Stimulated activated CD8-positive, alpha-beta memory T cell treated with anti-CD3 and anti-CD28 coated beads, Interleukin-7, amount 100 ng/mL, for 48 hours (primary cell): Measurements from ENCODE around the gene PPP2R2C.

Source experiments
- DNase-seq, 2 donors: peaks; one replicate each; pipeline ENCODE4 v3.0.0-alpha.2; 2020; ENCODE audit warnings: low read depth in 1 of 2; ENCODE audit errors: extremely low read depth in 1 of 2

PPP2R2C gene

GRCh38 chr4:6383929-6384328 lies 88.5 kb downstream of the PPP2R2C start:
- DNase-seq, result no peak

GRCh38 chr4:6383009-6383404 lies 89.4 kb downstream of the PPP2R2C start:
- DNase-seq, result no peak

GRCh38 chr4:6381571-6382123 lies 90.8 kb downstream of the PPP2R2C start:
- no peak for DNase-seq

- no peak for DNase-seq
These were observed 91.5 kb downstream of the PPP2R2C start for GRCh38 chr4:6380746-6381410.

GRCh38 chr4:6379767-6380745 lies 92.4 kb downstream of the PPP2R2C start:
- no peak for DNase-seq

GRCh38 chr4:6378493-6379445 lies 93.6 kb downstream of the PPP2R2C start:
- DNase-seq, result no peak

- no peak for DNase-seq
These were observed 94.6 kb downstream of the PPP2R2C start for GRCh38 chr4:6377626-6378492.

GRCh38 chr4:6375620-6376295 lies 96.7 kb downstream of the PPP2R2C start:
- DNase-seq, result no peak

GRCh38 chr4:6374575-6374974 lies 97.8 kb downstream of the PPP2R2C start:
- no peak for DNase-seq

- DNase-seq, result no peak
These were observed 98.6 kb downstream of the PPP2R2C start for GRCh38 chr4:6373541-6374410.

GRCh38 chr4:6372649-6373525 lies 99.5 kb downstream of the PPP2R2C start:
- peak in 1 of 2 donors; percentile 17 for DNase-seq

GRCh38 chr4:6371812-6372211 lies 100.6 kb downstream of the PPP2R2C start:
- DNase-seq, result no peak

GRCh38 chr4:6371271-6371670 lies 101.1 kb downstream of the PPP2R2C start:
- no peak for DNase-seq

GRCh38 chr4:6369924-6370645 lies 102.3 kb downstream of the PPP2R2C start:
- DNase-seq, result no peak

GRCh38 chr4:6369511-6369910 lies 102.9 kb downstream of the PPP2R2C start:
- DNase-seq, result no peak

GRCh38 chr4:6369035-6369434 lies 103.4 kb downstream of the PPP2R2C start:
- no peak for DNase-seq

- DNase-seq, result no peak
These were observed 103.8 kb downstream of the PPP2R2C start for GRCh38 chr4:6368601-6369000.
